OCI-LY3 (cell line): Measurements from ENCODE around the gene GSS.

Source experiments
- CTCF ChIP-seq: fragments of 200-600, 300-600 bp; sonication (generic); IDR thresholded peaks from 2 replicates; pipeline ENCODE4 v1.5.1; 2014; ENCODE audit warnings: antibody characterized with exemption, low read length, low read depth
- EZH2phosphoT487 ChIP-seq: fragments of 200-600 bp; shearing (Covaris generic); IDR thresholded peaks from 2 replicates; pipeline ENCODE4 v1.6.1; 2018; ENCODE audit warnings: antibody characterized with exemption, mixed run types, low read depth

GRCh38 chr20:34948030-34948429, 7.6 kb downstream of the GSS start:
- TF ChIP-seq EZH2phosphoT487 (no peak), CTCF (no peak)
